IPS-11a (cell line): Measurements from ENCODE around the gene CARD9.

Experiments used
- H3K4me3 ChIP-seq: one replicate; pipeline ENCODE4 v1.5.1; 2013; ENCODE audit warnings: low read depth, low read length, control low read depth

The CARD9 gene

GRCh38 chr9:136337416-136338395, 35.8 kb downstream of the CARD9 start:
- no peak overlapping the region for H3K4me3 ChIP-seq

- no peak overlapping the region for H3K4me3 ChIP-seq
Measured at GRCh38 chr9:136336881-136337280, 36.6 kb downstream of the CARD9 start.

DNA sequence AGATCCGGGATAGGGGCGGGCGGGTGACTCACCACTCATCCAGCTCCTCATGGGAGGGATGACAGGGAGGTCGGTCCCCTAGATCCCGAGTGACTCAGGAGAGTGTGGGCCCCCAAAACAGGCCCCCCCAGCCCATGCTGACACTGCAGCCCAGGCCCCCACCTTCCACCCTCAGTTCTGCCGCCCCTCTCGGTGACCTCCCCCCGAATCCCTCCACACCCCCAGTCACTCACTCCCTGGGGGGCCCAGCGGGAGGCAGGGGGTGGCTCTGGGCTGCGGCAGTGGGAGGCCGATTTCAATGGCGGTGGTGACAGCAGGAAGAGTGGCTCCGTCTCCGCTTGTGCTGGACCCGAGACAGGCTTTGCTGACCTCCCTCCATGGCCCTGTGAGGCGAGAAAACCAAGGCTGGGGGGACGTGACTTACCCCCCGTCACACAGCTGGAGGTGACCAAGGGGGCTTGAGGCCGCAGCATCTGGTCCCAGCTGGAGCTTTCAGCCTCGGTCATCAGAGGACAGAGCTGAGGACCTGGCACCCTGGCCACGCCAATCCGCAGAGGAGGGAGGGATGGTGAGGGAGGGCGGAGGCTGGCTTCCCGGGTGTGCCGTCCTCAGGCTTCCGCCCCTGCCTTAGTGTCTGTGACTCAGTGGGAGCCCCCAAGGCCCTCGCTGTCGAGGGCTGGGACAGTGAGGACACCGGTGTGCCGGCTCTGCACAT, 37.2 kb downstream of the CARD9 start:
- H3K4me3 ChIP-seq: no peak overlapping the region

- H3K4me3 ChIP-seq: no peak overlapping the region
Measured at GRCh38 chr9:136335296-136336155, 37.9 kb downstream of the CARD9 start.

DNA sequence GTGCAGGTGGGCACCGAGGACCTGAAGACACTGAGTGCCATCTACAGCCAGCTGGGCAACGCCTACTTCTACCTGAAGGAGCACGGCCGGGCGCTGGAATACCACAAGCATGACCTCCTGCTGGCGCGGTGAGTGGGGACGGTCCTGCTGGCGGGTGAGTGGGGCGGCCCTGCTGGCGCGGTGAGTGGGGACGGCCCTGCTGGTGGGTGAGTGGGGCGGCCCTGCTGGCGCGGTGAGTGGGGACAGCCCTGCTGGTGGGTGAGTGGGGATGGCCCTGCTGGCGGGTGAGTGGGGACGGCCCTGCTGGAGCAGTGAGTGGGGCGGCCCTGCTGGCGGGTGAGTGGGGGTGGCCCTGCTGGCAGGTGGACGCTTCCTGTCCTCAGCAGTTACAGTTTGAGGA, 38.9 kb downstream of the CARD9 start:
- H3K4me3 ChIP-seq: no peak overlapping the region

DNA sequence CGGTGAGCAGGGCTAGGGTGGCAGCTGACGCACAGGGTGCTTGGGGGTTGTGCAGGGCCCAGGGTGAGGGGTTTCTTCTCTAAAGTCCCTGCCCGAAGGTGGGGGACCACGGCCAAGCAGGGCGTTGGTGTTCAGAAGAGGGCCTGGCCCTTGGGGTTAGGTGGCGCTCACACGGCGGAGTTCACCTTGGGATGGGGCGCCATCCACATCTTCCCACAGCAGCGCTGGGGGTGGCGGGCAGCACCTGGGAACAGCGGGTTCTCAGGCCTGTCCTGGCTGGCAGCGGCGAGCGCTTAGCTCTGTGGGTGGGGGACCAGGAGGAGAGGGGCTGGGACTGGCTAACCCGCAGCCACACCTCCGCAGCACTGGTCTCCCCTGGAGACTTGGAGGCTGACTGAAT, 40.0 kb downstream of the CARD9 start:
- H3K4me3 ChIP-seq: no peak overlapping the region

- no peak overlapping the region for H3K4me3 ChIP-seq
Measured at GRCh38 chr9:136333045-136333444, 40.4 kb downstream of the CARD9 start.

DNA sequence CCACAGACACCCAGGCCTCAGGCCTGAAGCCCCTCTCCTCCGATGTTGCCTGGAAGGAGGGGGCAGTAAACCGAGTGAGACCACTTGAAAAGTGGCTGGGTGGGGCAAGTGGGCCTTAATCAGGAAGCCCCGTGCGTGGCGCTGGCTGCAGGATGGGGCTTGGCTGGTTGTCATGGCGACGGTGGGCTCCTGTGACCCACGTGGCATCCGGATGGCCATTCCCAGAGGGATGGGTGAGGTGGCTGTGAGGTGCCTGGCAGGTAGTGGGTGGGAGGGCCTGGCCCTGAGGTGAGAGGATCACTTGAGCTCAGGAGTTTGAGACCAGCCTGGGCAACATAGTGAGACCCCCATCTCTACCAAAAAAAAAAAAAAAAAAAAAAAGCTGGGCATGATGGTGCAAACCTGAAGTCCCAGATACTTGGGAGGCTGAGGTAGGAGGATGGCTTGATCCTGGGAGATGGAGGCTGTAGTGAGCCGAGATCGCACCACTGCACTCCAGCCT, 40.9 kb downstream of the CARD9 start:
- H3K4me3 ChIP-seq: no peak overlapping the region

DNA sequence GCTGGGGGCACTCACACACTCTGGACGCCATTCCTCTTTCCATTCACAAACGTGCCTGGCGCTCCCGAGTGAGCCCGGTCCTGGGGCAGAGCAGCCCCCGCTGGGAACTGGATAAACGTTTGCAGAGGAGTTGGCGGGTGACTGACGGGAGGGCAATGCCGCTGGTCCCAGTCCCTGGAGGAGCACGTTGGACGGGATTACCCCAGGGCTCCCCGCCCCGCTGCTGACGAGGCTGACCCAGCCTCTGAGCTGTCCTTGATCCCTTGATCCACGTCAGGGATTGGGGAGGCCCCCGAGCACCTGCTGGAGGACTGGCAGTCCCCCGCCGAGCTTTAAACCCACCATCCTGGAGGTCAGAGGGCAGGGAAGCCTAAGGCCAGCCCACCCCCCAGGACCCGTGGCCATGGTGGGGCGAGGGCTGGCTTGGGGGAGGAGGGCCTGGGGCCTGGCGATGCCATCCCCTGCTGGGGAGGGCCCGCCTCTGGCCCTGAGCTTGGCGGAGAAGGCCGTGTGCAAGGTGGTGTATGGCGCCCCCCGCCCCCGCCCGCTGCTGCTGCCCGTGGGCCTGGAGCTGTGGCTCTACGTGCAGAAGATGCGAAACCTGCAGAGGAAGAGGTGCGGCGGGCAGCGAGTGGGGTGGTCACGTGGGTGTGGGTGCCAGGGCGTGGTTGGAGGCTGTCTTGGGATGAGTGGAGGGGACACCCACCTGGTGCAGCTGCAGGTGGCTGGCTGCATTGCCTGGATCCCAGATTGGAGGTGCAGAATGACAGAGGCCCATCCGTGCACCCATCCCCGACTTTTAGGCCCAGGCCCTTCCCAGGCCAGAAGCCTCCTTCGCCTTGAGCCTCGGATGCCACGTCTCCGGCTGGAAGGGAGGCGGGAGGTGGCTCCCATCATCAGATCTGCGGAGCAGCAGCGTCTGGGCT, 41.6 kb downstream of the CARD9 start:
- no peak overlapping the region for H3K4me3 ChIP-seq

- no peak overlapping the region for H3K4me3 ChIP-seq
Measured at GRCh38 chr9:136331030-136331429, 42.4 kb downstream of the CARD9 start.

DNA sequence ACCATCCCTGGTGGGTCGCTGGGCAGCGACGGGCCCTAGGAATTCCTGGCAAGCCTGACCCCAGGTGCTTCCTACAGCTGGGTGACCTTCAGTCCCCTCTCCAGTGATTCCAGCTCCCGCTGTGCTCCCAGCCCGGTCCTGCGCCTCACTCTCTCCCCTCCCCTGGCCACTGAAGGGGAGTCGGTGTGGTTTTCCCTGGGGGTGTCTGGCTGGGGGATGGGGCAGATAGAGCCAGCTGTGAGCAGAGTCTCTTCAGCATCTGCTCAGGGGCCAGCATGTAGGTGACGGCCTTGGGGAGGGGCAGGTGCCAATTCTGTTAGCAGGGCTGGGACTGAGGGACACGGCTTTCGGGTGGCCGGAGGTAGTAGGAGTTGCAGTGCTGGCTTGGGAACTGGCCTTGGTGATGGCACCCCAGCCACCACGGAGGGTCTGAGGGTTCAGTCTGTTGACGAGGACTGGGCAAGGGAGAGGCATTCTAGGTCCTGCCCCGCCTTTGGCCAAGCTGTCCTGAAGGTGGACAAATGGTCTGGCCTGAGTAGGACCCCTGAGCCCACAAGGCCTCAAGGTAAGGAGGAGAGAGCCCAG, 43.0 kb downstream of the CARD9 start:
- H3K4me3 ChIP-seq: no peak overlapping the region

DNA sequence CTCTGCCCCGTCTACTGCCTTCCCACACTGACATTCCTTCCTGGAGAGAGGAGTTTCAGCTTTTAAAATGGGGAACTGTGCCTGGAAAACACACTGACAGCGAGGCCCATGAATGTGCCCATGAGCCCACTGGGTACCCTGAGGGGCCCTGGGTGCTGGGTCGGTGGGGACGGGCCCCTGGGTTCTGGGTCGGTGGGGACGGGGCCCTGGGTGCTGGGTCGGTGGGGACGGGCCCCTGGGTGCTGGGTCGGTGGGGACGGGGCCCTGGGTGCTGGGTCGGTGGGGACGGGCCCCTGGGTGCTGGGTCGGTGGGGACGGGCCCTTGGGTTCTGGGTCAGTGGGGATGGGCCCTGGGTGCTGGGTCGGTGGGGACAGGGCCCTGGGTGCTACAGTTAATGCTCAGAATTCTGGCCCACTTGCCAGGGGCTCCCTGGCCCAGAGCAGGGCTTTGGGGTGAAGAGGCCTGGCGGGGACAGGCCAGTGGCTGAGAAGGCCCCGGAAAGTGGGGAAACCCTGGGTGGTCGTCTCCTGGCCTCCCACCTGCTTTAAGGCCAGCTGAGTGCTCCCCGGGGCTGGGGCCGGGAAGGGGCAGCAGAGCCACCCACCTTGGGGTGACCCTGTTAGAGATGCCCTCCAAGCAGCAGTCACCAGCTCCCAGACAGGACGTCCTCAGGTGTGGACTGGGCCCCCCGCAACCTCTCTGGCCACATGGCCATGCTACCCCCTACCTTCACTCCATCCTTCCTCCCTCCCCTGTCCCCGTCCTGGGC, 43.6 kb downstream of the CARD9 start:
- no peak overlapping the region for H3K4me3 ChIP-seq

- no peak overlapping the region for H3K4me3 ChIP-seq
Measured at GRCh38 chr9:136329211-136329627, 44.2 kb downstream of the CARD9 start.

- H3K4me3 ChIP-seq: no peak overlapping the region
Measured at GRCh38 chr9:136328622-136329041, 44.8 kb downstream of the CARD9 start.

- H3K4me3 ChIP-seq: peak overlapping the region; percentile 24
Measured at GRCh38 chr9:136328011-136328621, 45.4 kb downstream of the CARD9 start.

- H3K4me3 ChIP-seq: peak within 1 kb of the TSS; percentile 33
Measured at GRCh38 chr9:136327304-136327974, 46.0 kb downstream of the CARD9 start, which contains the start of gene GPSM1. Gene GPSM1, plus strand, starts transcription at chr9:136327539. Its CDS starts 157 bp downstream, at chr9:136327696.

- no peak overlapping the region for H3K4me3 ChIP-seq
Measured at GRCh38 chr9:136326761-136327303, 46.6 kb downstream of the CARD9 start.
